ENCODE results near the gene OTUD4. TPM values are rescaled to one million over a fixed set of nuclear protein-coding genes. Genes with fewer than 3 reads are reported as not detected.
"Not testable (repeated sequence)": the region's sequence is repeated elsewhere in the genome, so short reads cannot be mapped to it uniquely, and the experiment has no call there.

OTUD4 gene
- total RNA-seq, result 26.7 TPM
- long read RNA-seq, full-length matches to known transcripts, result 6 of 19 reads
- long read RNA-seq, partial matches to known transcripts, result 5 of 19 reads
- long read RNA-seq, other reads (novel, unspliced or antisense), result 8 of 19 reads

GRCh38 chr4:145180298-145181090, at the start of gene OTUD4:
Gene OTUD4, minus strand, starts transcription at chr4:145180589. Its CDS starts 616 bp downstream, at chr4:145179973.
- DNase-seq (ENCODE audit: low spot score), result peak; percentile 99
- intact Hi-C loops (cut with DNase I), result loop anchor here (1.0 kb wide), 1 partner anchor 439 kb away; the partner anchor contains the start of gene MMAA

DNA sequence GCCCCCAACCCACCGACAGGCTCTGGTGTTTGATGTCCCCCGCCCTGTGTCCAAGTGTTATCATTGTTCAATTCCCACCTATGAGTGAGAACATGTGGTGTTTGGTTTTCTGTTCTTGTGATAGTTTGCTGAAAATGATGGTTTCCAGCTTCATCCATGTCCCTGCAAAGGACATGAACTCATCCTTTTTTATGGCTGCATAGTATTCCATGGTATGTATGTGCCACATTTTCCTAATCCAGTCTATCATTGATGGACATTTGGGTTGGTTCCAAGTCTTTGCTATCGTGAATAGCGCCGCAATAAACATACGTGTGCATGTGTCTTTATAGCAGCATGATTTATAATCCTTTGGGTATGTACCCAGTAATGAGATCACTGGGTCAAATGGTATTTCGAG, 42.8 kb upstream of the OTUD4 start:
- intact Hi-C loops (cut with DNase I); DNase-seq (ENCODE audit: low spot score): not testable (repeated sequence)

DNA sequence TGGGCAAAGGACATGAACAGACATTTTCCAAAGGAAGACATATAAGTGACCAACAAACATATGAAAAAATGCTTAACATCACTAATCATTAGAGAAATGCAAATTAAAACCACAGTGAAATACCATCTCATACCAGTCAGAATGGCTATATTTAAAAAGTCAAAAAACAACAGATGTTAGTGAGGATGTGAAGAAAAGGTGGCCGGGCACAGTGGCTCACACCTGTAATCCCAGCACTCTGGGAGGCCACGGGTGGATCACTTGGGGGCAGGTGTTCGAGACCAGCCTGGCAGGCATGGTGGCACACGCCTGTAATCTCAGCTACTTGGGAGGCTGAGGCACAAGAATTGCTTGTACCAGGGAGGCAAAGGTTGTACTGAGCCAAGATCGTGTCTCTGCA, 41.1 kb upstream of the OTUD4 start:
- intact Hi-C loops (cut with DNase I), result not testable (repeated sequence)

GRCh38 chr4:145219090-145219489, 38.7 kb upstream of the OTUD4 start:
- intact Hi-C loops (cut with DNase I), result loop anchor here (5.0 kb wide), 1 partner anchor 398 kb away; the partner anchor contains the start of gene MMAA
- DNase-seq (ENCODE audit: low spot score), result no peak

More for the DNA sequence above, 41.1 kb upstream of the OTUD4 start:
- not testable (repeated sequence) for DNase-seq (ENCODE audit: low spot score)

DNA sequence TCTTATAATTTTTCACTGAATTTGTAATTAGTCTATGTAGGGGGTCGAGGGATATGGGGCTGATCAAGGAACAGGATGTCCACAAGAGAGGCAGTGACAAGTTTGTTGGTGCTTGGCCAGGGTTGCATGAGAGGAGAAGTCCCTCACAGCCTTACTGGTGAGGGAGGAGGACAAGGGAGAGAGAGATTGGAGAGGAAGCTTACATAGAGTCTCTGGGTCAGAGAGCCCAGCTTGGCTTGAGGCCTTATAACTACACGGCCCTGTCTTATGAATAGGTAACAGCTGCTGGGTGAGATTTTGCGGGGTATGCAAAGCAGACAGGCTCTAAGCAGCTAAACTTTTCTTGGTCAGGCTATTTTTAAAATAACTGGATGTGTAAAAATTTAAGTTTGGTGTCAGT, 37.9 kb upstream of the OTUD4 start:
- intact Hi-C loops (cut with DNase I), result loop anchor here (5.0 kb wide), 1 partner anchor 399 kb away; the partner anchor contains the start of gene MMAA
- no peak for DNase-seq (ENCODE audit: low spot score)

GRCh38 chr4:145217349-145217748, 37.0 kb upstream of the OTUD4 start:
- intact Hi-C loops (cut with DNase I), result loop anchor here (5.0 kb wide), 1 partner anchor 400 kb away; the partner anchor contains the start of gene MMAA

DNA sequence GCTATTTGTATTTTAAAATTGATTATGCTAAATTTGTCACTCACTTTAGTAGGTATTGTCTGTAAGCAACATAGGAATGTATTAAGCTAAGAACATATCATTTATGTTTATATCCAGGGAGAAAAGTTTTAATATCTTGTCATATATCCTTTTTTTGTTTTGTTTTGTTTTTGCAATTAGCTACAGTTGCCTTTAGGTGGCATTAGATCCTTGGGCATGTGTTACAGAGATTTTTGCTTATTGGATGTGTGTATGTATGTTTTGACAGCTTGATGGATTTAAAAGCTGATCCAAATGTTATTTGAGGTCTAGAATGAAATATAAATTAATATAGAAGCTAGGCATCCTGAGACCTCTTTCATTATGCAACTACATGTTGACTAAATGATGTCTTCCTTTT, 36.1 kb upstream of the OTUD4 start:
- intact Hi-C loops (cut with DNase I), result loop anchor here (5.0 kb wide), 1 partner anchor 401 kb away; the partner anchor contains the start of gene MMAA
- no peak for DNase-seq (ENCODE audit: low spot score)

More at GRCh38 chr4:145217349-145217748, 37.0 kb upstream of the OTUD4 start:
- no peak for DNase-seq (ENCODE audit: low spot score)

DNA sequence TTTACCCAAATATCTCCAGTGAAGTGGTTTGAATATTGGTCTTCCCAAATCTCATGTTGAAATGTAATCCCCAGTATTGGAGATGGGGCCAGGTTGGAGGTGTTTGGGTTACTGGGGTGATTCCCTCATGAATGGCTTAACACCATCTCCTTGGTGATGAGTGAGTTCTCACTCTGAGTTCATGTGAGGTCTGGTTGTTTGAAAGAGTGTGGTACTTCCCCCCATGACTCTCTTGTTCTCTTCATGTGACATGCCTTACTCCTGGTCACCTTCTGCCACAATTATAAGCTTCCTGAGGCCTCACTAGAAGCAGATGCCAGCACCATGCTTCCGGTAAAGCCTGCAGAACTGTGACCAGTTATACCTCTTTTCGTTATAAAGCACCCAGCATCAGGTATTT, 32.9 kb upstream of the OTUD4 start:
- intact Hi-C loops (cut with DNase I), result no loop called here
- DNase-seq (ENCODE audit: low spot score), result no peak

DNA sequence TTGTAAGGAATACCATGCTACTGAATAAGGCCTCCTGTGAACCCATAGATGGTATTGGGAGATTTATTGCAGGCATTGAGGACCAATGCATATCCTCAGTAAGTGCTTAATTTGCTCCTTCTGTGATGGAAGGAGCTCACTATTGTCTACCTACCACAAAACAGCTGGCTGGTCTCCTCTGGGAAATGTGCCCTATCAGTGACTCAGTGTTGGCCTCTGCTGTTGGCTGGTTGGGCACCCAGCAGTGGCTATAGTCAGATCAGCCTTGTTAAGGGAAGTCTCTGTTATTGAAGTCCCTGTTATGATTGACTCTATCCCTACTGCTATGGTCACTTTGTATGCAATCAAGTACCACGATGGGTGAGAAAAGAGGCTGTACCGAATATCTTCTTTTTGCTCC, 27.5 kb upstream of the OTUD4 start:
- DNase-seq (ENCODE audit: low spot score), result no peak
- intact Hi-C loops (cut with DNase I), result no loop called here

DNA sequence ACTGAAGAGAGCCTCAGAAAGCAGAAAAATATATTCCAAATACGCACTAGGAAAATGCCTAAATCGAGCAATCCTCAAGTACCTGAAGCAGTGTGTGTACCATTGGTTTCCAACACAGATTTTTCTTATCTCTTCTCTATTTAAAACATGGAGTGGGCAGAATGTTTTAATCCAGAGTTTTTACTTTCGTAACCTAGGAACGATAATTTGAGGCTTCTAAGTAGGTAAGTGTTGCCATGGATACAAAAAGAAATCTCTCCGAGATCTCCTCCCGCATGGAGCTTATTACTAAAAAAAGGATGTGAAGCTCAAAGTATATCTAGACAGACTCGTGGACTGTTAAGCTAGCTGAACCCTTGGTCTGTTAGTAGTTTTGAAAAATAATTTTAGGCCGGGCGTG, 23.0 kb upstream of the OTUD4 start:
- intact Hi-C loops (cut with DNase I), result no loop called here
- no peak for DNase-seq (ENCODE audit: low spot score)

GRCh38 chr4:145200366-145200765, 20.0 kb upstream of the OTUD4 start:
- no peak for DNase-seq (ENCODE audit: low spot score)
- intact Hi-C loops (cut with DNase I), result no loop called here

DNA sequence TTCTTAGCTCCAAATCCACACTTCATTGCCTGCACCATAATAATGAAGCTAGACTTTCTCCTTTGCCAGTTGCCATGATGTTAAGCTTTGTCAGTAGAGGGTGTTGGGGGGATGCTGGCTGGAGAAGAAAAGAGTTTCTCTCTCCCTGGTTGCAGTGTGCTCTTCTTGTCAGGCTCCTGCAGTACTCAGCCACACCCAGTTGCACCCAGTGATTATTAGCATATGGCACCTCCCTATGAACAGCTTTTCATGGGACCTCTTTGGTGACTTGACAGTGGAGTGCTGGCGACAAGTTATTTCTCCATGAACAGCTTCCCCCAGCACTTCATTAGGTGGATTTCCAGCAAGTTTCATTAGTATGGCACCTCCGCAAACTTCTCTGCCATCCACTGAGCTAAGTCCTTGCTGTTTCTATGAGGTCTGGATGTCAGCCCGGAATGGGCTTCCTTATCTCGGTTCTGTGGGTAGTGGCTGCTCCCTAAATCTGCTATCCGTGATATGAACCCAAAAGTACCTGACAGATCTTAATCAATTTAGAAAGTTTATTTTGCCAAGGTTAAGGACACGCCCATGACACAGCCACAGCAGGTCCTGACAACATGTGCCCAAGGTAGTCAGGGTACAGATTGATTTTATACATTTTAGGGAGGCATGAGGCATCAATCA, 18.8 kb upstream of the OTUD4 start:
- intact Hi-C loops (cut with DNase I), result no loop called here
- DNase-seq (ENCODE audit: low spot score), result no peak

GRCh38 chr4:145196747-145197146, 16.4 kb upstream of the OTUD4 start:
- intact Hi-C loops (cut with DNase I), result no loop called here

DNA sequence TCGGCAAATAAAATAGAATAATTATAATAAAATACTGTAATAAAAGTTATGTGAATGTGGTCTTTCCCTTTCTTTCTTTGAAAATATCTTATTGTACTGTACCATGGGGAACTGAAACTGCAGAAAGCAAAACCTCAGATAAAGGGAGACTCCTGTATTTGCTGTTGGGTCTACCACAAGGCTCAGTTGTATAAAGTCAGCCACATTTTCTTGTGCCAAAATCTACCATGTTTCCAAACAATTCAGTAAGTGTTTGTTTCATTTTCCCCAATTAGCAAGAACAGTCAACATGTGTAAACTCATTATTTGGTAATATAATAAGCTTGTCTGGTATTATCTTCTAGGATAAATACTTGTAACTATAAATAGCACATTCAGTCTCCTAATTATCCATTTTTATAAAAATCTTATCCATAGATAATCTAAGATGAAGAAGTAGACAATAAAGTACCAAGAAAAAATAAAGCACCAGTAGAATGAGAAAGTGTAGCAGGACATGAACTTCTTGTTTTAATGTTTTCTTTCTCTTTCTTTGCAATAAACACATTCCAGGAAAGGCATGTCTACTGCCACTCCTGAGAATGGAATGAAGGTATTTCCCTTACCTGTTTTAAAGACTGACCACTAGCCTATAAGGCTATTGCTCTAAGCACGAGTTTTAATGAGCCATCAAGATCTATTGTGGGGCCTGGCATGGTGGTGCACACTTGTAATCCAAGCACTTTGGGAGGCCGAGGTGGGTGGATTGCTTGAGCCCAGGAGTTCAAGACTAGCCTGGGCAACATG, 15.0 kb upstream of the OTUD4 start:
- no peak for DNase-seq (ENCODE audit: low spot score)
- intact Hi-C loops (cut with DNase I), result no loop called here

More at GRCh38 chr4:145196747-145197146, 16.4 kb upstream of the OTUD4 start:
- DNase-seq (ENCODE audit: low spot score), result no peak

DNA sequence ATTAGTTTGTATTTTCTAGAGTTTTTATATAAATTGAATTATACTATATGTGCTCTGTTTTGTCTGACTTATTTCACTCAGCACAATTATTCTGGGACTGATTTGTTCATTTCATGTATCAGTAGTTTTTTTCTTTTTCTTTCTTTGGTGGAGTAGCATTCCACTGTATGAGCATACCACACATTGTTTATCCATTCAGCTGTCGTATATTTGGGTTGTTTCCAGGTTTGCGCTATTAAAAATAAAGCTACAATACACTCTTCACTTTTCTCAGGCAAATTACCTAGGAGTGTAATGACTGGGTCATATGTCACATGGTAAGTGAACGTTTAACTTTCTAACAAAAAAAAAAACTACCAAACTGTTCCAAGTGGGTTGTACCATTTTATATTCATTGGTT, 9.6 kb upstream of the OTUD4 start:
- intact Hi-C loops (cut with DNase I), result no loop called here
- DNase-seq (ENCODE audit: low spot score), result no peak

GRCh38 chr4:145186729-145187128, 6.3 kb upstream of the OTUD4 start:
- intact Hi-C loops (cut with DNase I), result no loop called here

DNA sequence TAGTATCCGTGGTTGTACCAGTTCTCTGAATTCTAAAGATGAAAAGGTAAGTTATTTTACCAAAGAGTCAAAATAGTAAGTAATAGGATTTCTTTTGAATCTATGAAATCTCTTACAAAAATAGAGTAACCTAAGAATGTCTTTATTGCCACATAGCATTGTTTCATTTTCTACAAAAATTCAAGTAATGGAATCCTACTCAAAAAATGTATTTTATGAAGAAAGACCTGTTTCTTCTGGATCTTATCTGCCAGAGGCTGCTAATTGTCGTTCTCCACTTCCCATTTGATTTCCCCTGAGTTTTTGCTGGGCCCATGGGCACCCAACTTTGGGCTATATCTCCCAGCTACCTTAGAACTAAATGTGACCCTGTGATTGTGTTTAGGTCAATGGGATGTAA, 3.2 kb upstream of the OTUD4 start:
- intact Hi-C loops (cut with DNase I), result no loop called here
- no peak for DNase-seq (ENCODE audit: low spot score)

More at GRCh38 chr4:145186729-145187128, 6.3 kb upstream of the OTUD4 start:
- no peak for DNase-seq (ENCODE audit: low spot score)

GRCh38 chr4:145183023-145183422, 2.6 kb upstream of the OTUD4 start:
- intact Hi-C loops (cut with DNase I), result no loop called here

GRCh38 chr4:145182222-145182621, 1.8 kb upstream of the OTUD4 start:
- intact Hi-C loops (cut with DNase I), result no loop called here
- DNase-seq (ENCODE audit: low spot score), result no peak

More at GRCh38 chr4:145183023-145183422, 2.6 kb upstream of the OTUD4 start:
- DNase-seq (ENCODE audit: low spot score), result no peak

Measured in cardiac septum (tissue), 1 donor.